ENCODE data around the gene TMEM119. TPM values are rescaled to one million over a fixed set of nuclear protein-coding genes. Genes with fewer than 3 reads are reported as not detected.

Gene TMEM119
- total and polyA plus RNA-seq, 2 of the 13 experiments (the other 11 are each of a cell fraction or from before 2014, with no cell fraction given) = not detected

DNA sequence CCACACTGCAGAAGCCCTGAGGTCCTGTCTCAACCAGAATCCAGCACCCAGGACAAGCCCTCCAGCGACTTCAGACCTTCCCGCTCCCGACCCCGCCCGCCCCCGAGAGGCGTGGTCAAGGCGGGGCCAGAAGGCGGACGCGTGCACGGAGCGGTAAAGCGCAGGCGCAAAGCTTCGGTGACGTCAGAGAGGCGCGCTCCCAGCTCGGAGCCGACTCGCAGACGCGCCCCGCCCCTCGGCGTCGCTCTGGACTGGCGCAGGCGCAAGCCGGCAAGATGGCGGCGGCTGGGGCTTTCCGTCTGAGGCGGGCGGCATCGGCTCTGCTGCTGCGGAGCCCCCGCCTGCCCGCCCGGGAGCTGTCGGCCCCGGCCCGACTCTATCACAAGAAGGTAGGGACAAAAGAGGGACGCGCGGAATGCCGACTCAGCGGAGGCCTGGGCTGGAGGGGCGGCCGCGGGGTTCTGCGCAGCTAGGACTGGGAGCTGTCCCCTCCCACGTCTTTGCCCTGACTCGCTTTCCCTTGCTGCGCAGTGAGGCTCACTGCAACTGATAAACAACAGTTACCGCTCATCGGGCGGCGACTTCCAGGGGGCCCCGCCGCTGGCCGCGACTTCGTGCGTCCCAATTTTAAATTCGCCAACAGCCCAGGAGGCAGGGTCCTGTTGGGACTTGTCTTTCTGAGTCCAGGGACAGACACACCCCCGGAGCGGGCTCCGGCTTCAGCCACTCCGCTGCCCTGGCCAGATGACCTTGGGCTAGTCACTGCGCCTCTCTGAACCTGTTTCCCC is 35.3 kb downstream of the TMEM119 start, which contains the start of gene ISCU (continued):
- TF ChIP-seq AFF4 (CRISPR knock-in tag; IDR thresholded peaks at IDR 0.05) = no peak
- no peak for TF ChIP-seq KAT7 (CRISPR knock-in tag; IDR thresholded peaks at IDR 0.05; ENCODE audit: borderline replicate concordance)
- peak; percentile 93 for TF ChIP-seq HOXA3 (CRISPR knock-in tag; IDR thresholded peaks at IDR 0.05)
- TF ChIP-seq SATB2 (CRISPR knock-in tag; IDR thresholded peaks at IDR 0.05) = no peak
- TF ChIP-seq TCF7L2 (IDR thresholded peaks at IDR 0.05; ENCODE audit: low read depth, low read length) = no peak
- peak; percentile 71; the same call in 1 of the 2 replicates for TF ChIP-seq TOPORS (CRISPR knock-in tag; IDR thresholded peaks at IDR 0.05)
- TF ChIP-seq SRY (CRISPR knock-in tag; IDR thresholded peaks at IDR 0.05) = peak; percentile 84
- peak; percentile 45; the same call in 1 of the 2 replicates for TF ChIP-seq ZNF143 (CRISPR knock-in tag; IDR thresholded peaks at IDR 0.05)
- TF ChIP-seq FOXC1 (CRISPR knock-in tag; IDR thresholded peaks at IDR 0.05; ENCODE audit: borderline replicate concordance) = peak; percentile 96; the same call in 1 of the 2 replicates
- no peak for TF ChIP-seq SOX13 (IDR thresholded peaks at IDR 0.05)
- TF ChIP-seq SOX13 (CRISPR knock-in tag; conservative IDR thresholded peaks at IDR 0.05 in 1 of 2, IDR thresholded peaks at IDR 0.05 in 1 of 2) = no peak
- TF ChIP-seq SMARCC2 (IDR thresholded peaks at IDR 0.05) = no peak
- TF ChIP-seq KDM6A (CRISPR knock-in tag; IDR thresholded peaks at IDR 0.05; ENCODE audit: low read depth) = no peak
- peak; percentile 43; the same call in 1 of the 2 replicates for TF ChIP-seq CBFB (CRISPR knock-in tag; IDR thresholded peaks at IDR 0.05)
- TF ChIP-seq RBAK (CRISPR knock-in tag; IDR thresholded peaks at IDR 0.05) = no peak
- TF ChIP-seq SSRP1 (CRISPR knock-in tag; IDR thresholded peaks at IDR 0.05) = no peak
- no peak; the same call in 1 of the 2 replicates for TF ChIP-seq UBTF (CRISPR knock-in tag; IDR thresholded peaks at IDR 0.05)
- TF ChIP-seq ZNF160 (CRISPR knock-in tag; IDR thresholded peaks at IDR 0.05) = peak; percentile 55; the same call in 1 of the 2 replicates
- no peak; the same call in 1 of the 2 replicates for TF ChIP-seq SMAD3 (CRISPR knock-in tag; IDR thresholded peaks at IDR 0.05)
- TF ChIP-seq ZNF607 (CRISPR knock-in tag; IDR thresholded peaks at IDR 0.05; ENCODE audit: borderline replicate concordance) = peak; percentile 44; the same call in 1 of the 2 replicates
- no peak for TF ChIP-seq ZZZ3 (CRISPR knock-in tag; IDR thresholded peaks at IDR 0.05; ENCODE audit: borderline replicate concordance)
- TF ChIP-seq HNRNPUL1 (IDR thresholded peaks at IDR 0.05; ENCODE audit: low read depth, low read length) = no peak
- no peak for TF ChIP-seq HNF4A (CRISPR knock-in tag; IDR thresholded peaks at IDR 0.05)
